ENCODE results near the gene YRDC. TPM values are rescaled to one million over a fixed set of nuclear protein-coding genes. Genes with fewer than 3 reads are reported as not detected.

The YRDC gene
- total and polyA plus RNA-seq, 2 donors (not counting 3 experiments of a cell fraction or from before 2014, with no cell fraction given), result 19.2 to 20.5 TPM

GRCh38 chr1:37761416-37762095 is 46.5 kb downstream of the YRDC start:
- Histone ChIP-seq H2AFZ (ENCODE audit: low read depth, low read length) (no peak overlapping the region), H3K27me3 (ENCODE audit: control insufficient read depth in 2 of 2, insufficient read depth in 2 of 2, low read length in 2 of 2) (peaks cover 20 to 24% of the 10 kb centered on the region in 2 experiments), H3K9me1 (replicated peaks; ENCODE audit: control insufficient read depth, extremely low read depth, insufficient read depth, low read length) (no peaks in the 10 kb centered on the region), H3K27ac (ENCODE audit: insufficient read depth, low read depth, low read length) (no peak overlapping the region), H3K4me3 (replicated peaks in 1 of 3; ENCODE audit: insufficient read depth in 1 of 3, low read depth in 1 of 3, low read length in 3 of 3) (no peak overlapping the region), H3K79me2 (ENCODE audit: control insufficient read depth, insufficient read depth, low read length) (no peaks in the 10 kb centered on the region), H3K4me2 (ENCODE audit: insufficient read depth, low read length) (no peak overlapping the region), H3K9ac (replicated peaks; ENCODE audit: extremely low read depth, insufficient read depth, low read length) (no peak overlapping the region), H3K9me3 (replicated peaks; ENCODE audit: control insufficient read depth, insufficient read depth, low read length) (no peaks in the 10 kb centered on the region), H3K36me3 (ENCODE audit: control insufficient read depth in 2 of 2, extremely low read depth in 1 of 2, insufficient read depth in 2 of 2, low read length in 2 of 2) (no peaks in the 10 kb centered on the region), H3K4me1 (ENCODE audit: control insufficient read depth, extremely low read depth, insufficient read depth, low read length) (no peaks in the 10 kb centered on the region), H4K20me1 (replicated peaks; ENCODE audit: control insufficient read depth, extremely low read depth, insufficient read depth, low read length) (no peaks in the 10 kb centered on the region)
- intact Hi-C loops (cut with micrococcal nuclease) (no loop called here), dilution Hi-C loops (cut with MboI; ENCODE audit: extremely low pct_ligation_motif_present, low sequenced_read_pairs) (no loop called here)
- FAIRE-seq, result no peak
- no TSS peak for BruUV-seq (replicated peaks)
- ChIA-PET POLR2A (no interaction called here), CTCF (interaction anchor here (1.2 kb wide), 1 partner anchor 20 kb away, joined by 3 read pairs; no protein-coding TSS in a partner anchor)
- TF ChIP-seq CTCF (IDR thresholded peaks at IDR 0.05; ENCODE audit: extremely low read depth in 1 of 2, insufficient read depth in 1 of 2, low read depth in 1 of 2, low read length in 2 of 2), result no peak
- TF ChIP-seq MYC (IDR thresholded peaks at IDR 0.05; ENCODE audit: low read depth, low read length), result no peak
- TF ChIP-seq POLR2A (IDR thresholded peaks at IDR 0.05; ENCODE audit: low read depth, low read length), result no peak
- TF ChIP-seq GATA2 (IDR thresholded peaks at IDR 0.05; ENCODE audit: insufficient read depth, insufficient read length, low read depth, low read length), result no peak
- no peak for TF ChIP-seq MAX (IDR thresholded peaks at IDR 0.05; ENCODE audit: insufficient read depth, insufficient read length)
- no peak for TF ChIP-seq POLR2AphosphoS5 (IDR thresholded peaks at IDR 0.05; ENCODE audit: insufficient read depth, low read depth, low read length)
- TF ChIP-seq EZH2 (IDR thresholded peaks at IDR 0.05; ENCODE audit: borderline replicate concordance, low read depth, low read length, severe bottlenecking), result no peak
- no peak for TF ChIP-seq JUN (IDR thresholded peaks at IDR 0.05; ENCODE audit: borderline replicate concordance, insufficient read depth, insufficient read length, low read depth)
- TF ChIP-seq FOS (IDR thresholded peaks at IDR 0.05; ENCODE audit: borderline replicate concordance, insufficient read depth, low read length), result no peak
- no peak for DNase-seq (ENCODE audit: low read depth, low spot score)

Data from endothelial cell of umbilical vein (primary cell).